Activated effector memory CD4-positive, alpha-beta T cell treated with anti-CD3 and anti-CD28 coated beads, Interleukin-2, amount 50 U/mL, for 16 hours (primary cell): ENCODE data around the gene ANO10.

ENCODE experiments used
- DNase-seq: peaks from one replicate; pipeline ENCODE4 v3.0.0-alpha.2; 2020

ANO10 gene

GRCh38 chr3:43343185-43343584, 278.6 kb downstream of the ANO10 start:
- DNase-seq = no peak

- DNase-seq = no peak
Measured at GRCh38 chr3:43341788-43342187, 280.0 kb downstream of the ANO10 start.

GRCh38 chr3:43340403-43340802, 281.4 kb downstream of the ANO10 start:
- DNase-seq = no peak

GRCh38 chr3:43338295-43338694, 283.5 kb downstream of the ANO10 start:
- no peak for DNase-seq

GRCh38 chr3:43335799-43336198, 286.0 kb downstream of the ANO10 start:
- DNase-seq = no peak

DNA sequence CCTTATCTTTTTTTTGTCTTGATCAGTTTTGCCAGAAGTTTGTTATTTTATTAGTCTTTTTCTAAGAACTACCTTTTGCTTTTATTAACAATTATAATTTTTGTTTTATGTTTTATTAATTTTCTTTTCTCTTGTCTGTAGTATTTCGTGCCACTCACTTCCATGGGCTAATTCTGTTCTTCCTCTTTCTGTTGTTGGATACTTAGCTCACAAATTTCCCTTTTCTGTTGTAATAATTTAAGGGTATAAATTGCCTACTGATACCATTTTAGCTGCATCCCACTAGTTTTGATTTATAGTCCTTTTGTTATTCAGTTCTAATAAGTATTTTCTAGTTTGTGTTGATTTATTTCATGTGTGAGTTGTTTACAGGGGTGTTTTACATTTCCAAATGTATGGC, 286.8 kb downstream of the ANO10 start:
- DNase-seq = no peak

GRCh38 chr3:43331381-43331780, 290.4 kb downstream of the ANO10 start:
- DNase-seq = no peak

- DNase-seq = no peak
Measured at GRCh38 chr3:43330981-43331380, 290.8 kb downstream of the ANO10 start.

GRCh38 chr3:43328653-43329052, 293.2 kb downstream of the ANO10 start:
- DNase-seq = no peak

DNA sequence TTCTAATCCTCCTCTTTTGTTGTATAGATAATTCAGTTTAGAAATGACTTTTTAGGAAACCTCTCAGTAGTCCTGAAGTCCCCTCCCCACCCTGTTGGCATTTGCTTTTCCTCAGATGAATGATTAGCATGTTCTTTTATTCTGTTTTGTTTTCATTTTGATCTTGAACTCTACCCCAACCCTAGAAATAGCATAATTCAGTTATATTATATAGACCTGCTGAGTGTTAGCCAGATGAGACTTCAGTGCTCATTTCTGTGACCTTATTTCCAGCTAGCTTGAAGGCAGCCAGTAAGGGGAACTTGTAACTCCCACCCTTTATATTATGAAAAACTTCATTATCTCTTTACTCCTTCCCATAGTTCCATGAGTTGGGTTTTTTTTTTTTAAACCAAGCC, 294.2 kb downstream of the ANO10 start:
- no peak for DNase-seq

- no peak for DNase-seq
Measured at GRCh38 chr3:43326891-43327581, 294.8 kb downstream of the ANO10 start.

- DNase-seq = no peak
Measured at GRCh38 chr3:43323541-43323940, 298.3 kb downstream of the ANO10 start.

DNA sequence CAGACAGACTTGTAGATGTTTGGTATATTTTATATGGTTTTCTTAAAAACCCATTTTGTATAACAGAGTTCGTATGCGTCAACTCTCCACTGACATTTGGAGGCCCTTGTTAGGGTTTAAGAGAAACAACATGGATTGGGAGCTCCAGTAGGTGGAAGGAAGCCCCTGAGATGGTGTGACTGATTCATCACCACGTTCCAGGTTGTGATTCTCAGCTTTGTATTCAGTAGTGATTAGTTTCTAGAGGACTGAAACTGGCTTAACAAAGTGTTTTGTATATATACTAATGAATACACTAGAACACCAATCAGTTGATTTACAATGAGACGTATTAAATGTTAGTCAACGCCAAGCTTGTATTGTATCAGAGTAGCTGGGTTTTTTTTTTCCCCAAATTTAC, 301.5 kb downstream of the ANO10 start:
- no peak for DNase-seq

- no peak for DNase-seq
Measured at GRCh38 chr3:43319794-43320193, 302.0 kb downstream of the ANO10 start.

DNA sequence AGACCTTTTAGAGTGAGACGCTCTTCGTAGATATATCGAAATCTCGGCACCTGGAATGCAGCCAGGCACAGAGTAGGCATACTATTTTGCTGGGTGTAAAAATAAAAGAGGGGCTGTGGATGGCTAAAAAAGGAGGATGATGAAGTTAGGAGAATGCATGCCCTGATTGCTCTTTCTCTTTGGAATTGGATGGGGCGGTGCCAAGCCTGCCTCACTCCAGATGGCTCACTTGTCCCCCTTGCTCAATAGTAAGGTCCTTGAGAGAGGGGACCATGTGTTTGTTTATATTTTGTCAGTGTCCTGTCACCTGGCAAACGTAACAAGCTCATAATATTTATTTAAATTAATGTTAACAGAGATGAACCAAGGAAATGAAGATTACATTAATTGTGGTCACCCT, 302.4 kb downstream of the ANO10 start:
- DNase-seq = no peak

DNA sequence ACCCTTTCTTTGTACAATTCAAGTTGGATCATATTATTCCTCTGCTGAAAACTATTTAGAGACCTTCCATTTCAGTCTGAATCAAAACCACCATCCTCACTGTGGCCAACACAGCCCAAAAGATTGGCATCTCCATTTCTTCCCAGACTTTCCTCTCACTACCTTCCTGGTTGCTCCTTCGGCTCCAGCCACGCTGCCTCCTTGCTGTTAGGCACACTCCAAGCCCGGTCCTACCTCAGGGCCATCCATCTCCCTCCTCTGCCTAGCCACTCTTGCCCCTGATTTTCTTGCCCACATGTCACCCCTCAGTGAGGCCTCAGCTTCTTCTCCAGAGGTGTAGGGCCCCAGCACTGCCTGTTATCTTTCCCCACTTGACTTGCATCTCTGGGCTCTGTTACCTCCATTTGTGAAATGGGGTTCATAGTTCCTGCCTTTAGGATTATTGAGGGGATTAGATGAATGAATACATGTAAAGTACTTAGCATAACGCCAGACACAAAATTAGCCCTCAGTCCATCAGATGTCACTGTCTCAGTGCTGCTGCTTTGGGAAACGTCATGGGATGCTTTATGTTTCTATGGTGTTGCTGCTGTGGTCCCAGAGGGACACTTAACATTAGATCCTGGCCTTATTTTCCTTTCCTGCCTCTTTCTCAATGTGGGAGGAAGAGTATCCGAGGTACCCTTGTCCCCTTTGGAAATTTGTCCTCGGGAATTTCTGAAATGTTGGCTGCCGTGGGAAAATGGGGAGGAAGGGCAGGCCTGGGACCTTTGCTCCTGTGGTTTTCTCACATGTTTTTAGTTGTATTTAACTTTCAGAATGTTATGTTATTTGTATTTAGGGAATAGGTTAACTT, 304.1 kb downstream of the ANO10 start:
- DNase-seq = no peak

- DNase-seq = no peak
Measured at GRCh38 chr3:43316783-43317460, 304.9 kb downstream of the ANO10 start.
